HFFc6 (cell line): ENCODE measurements around the gene ID2. TPM values are rescaled to one million over a fixed set of nuclear protein-coding genes. Genes with fewer than 3 reads are reported as not detected.
A peak's percentile ranks its signal among the peaks of the same experiment; 100 is the strongest.

Experiments used
- DNase-seq: peaks from one replicate; pipeline ENCODE4 v3.0.0-alpha.2; 2018
- H3K27ac Mint-ChIP-seq: 2 replicates; pipeline ENCODE4 v1.8.0; 2020; ENCODE audit warnings: mild to moderate bottlenecking, mixed read lengths
- H3K27me3 Mint-ChIP-seq: 2 replicates; pipeline ENCODE4 v1.8.0; 2021; ENCODE audit warnings: mild to moderate bottlenecking, moderate library complexity, mixed read lengths; ENCODE audit not compliant: insufficient read depth
- H3K36me3 Mint-ChIP-seq: 2 replicates; pipeline ENCODE4 v1.8.0; 2021; ENCODE audit warnings: low read depth, mixed read lengths
- H3K4me1 Mint-ChIP-seq: 2 replicates; pipeline ENCODE4 v1.8.0; 2020; ENCODE audit warnings: low read depth, mixed read lengths
- H3K4me3 Mint-ChIP-seq: 2 replicates; pipeline ENCODE4 v1.8.0; 2020; ENCODE audit warnings: mild to moderate bottlenecking, moderate library complexity, mixed read lengths
- H3K9me3 Mint-ChIP-seq: 2 replicates; pipeline ENCODE4 v1.8.0; 2020; ENCODE audit warnings: mild to moderate bottlenecking, mixed read lengths
- CTCF ChIP-seq: fragments of 200-600 bp; sonication (generic); IDR thresholded peaks from 2 replicates; pipeline ENCODE4 v1.5.0; 2021; ENCODE audit warnings: antibody characterized with exemption, mild to moderate bottlenecking
- total RNA-seq, 6 experiments: library from RNA; stranded (reverse); fragmentation: NEBNext Ultra II Directional; extraction: Animal tissue kit (Norgen Biotek cat#: 25700); gene quantifications; 2 replicates in 1 of 6; 3 replicates in 5 of 6; pipeline ENCODE4 v1.2.3, GENCODE V29; 2021

ID2 gene
- total RNA-seq, 6 experiments from 2014 or later, result 81.3 to 97.1 (median 88.1) TPM

- Mint-ChIP-seq H3K4me3 (no peak overlapping the region), H3K36me3 (0 out of 2 replicates have a peak, but pooled peaks cover 4% of the 10 kb centered on the region), H3K27ac (no peak overlapping the region), H3K4me1 (peaks cover 48% of the 10 kb centered on the region), H3K27me3 (peaks cover 4% of the 10 kb centered on the region), H3K9me3 (no peaks in the 10 kb centered on the region)
- DNase-seq, result no peak
- no peak for TF ChIP-seq CTCF
These were observed 22.6 kb upstream of the ID2 start for GRCh38 chr2:8659092-8659734.

- no peak for DNase-seq
- no peak for TF ChIP-seq CTCF
- no peaks in the 10 kb centered on the region for H3K9me3 Mint-ChIP-seq
- no peak overlapping the region; the same call in 1 of the 2 replicates for H3K27ac Mint-ChIP-seq
- H3K4me3 Mint-ChIP-seq, result no peak overlapping the region
- H3K36me3 Mint-ChIP-seq, result 0 out of 2 replicates have a peak, but pooled peaks cover 4% of the 10 kb centered on the region
- peaks cover 48% of the 10 kb centered on the region for H3K4me1 Mint-ChIP-seq
- peaks cover 4% of the 10 kb centered on the region for H3K27me3 Mint-ChIP-seq
These were observed 21.9 kb upstream of the ID2 start for GRCh38 chr2:8659735-8660492.

DNA sequence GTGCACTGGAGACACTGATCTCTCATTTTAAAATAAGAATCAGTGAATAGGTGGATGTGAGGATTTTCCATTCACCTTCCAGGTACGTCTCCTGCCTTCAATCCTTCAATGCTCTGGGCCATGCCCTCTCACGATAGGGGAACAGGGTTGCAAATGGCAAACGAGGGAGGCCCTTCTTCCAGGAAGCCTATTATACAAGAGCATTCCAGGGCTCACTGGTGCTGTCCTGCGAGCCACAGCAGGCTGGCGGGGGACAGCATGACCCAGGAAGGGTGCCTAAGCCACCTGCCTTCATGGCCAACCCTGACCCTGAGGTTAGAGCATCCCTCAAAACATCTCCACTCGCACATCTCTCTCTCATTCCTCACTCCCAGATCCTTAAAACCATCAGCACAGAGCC, 20.6 kb upstream of the ID2 start:
- H3K4me1 Mint-ChIP-seq, result peaks cover 39% of the 10 kb centered on the region
- peak overlapping the region; percentile 82 for H3K4me3 Mint-ChIP-seq
- TF ChIP-seq CTCF, result no peak
- H3K27me3 Mint-ChIP-seq, result peaks cover 4% of the 10 kb centered on the region
- peak overlapping the region; percentile 98 for H3K27ac Mint-ChIP-seq
- H3K36me3 Mint-ChIP-seq, result 0 out of 2 replicates have a peak, but pooled peaks cover 4% of the 10 kb centered on the region
- no peaks in the 10 kb centered on the region for H3K9me3 Mint-ChIP-seq
- no peak for DNase-seq

DNA sequence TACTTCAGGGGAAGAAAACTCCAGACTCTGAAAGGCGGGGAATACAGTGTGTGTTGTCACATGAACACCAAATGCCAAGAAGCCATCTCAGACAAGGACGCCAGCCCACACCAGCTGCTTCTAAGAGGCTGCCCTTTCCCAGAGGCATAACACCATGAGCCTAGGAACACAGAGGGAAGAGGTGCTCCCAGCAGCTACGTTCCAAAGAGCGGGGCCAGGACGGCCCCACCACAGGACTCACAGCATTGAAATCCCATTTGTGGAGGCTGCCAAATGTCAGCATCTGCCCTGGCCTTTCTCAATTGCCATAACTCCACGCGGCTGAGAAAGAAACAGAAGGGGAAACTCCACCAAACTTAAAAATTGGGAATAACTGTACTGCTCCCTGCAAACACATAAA, 20.1 kb upstream of the ID2 start:
- Mint-ChIP-seq H3K4me3 (peak overlapping the region; percentile 82), H3K27ac (peak overlapping the region; percentile 98), H3K36me3 (0 out of 2 replicates have a peak, but pooled peaks cover 4% of the 10 kb centered on the region), H3K4me1 (peaks cover 34% of the 10 kb centered on the region), H3K9me3 (no peaks in the 10 kb centered on the region), H3K27me3 (peaks cover 4% of the 10 kb centered on the region)
- no peak for TF ChIP-seq CTCF
- DNase-seq, result no peak

DNA sequence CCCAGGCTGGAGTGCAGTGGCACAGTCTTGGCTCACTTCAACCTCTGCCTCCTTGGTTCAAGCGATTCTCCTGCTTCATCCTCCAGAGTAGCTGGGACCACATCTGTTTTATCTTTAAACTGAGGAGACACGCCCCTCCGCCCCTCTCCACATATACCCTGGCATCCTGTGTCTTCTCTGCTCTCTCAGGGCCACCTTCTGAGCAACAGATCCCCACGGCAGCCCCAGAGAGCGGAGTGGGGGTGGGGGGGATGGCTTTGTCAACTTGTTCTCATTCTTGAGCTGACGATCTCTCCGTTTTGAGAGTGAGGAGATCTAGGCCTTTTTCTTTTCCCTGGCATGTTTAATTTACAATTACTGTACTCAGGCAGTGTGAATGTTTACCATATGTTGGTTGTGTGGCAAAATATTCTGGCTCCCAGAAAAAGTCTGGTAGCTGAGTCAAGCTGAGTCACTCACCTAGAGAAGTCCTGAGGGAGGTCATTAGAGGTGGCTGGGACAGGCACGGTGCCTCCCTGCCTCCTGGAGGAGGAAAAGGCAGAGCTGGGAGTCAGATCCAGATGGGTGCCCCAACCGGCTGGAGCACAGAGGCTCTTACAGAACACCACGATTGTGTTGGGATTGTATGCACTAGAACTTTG, 19.5 kb upstream of the ID2 start:
- Mint-ChIP-seq H3K27me3 (peaks cover 4% of the 10 kb centered on the region), H3K9me3 (no peaks in the 10 kb centered on the region), H3K27ac (peak overlapping the region; percentile 98), H3K36me3 (0 out of 2 replicates have a peak, but pooled peaks cover 4% of the 10 kb centered on the region), H3K4me1 (peaks cover 29% of the 10 kb centered on the region), H3K4me3 (peak overlapping the region; percentile 82)
- peak; percentile 47; the same call in 1 of the 2 replicates for TF ChIP-seq CTCF
- DNase-seq, result peak; percentile 93
